GM20431 (cell line): ENCODE data around the gene TPSG1.

Experiments
- in situ Hi-C: fragments of 300-500 bp; cut with MseI, MboI; formaldehyde crosslinking; loops from one replicate; pipeline ENCODE4 v1.15.0; 2020; ENCODE audit warnings: low sequenced_read_pairs; ENCODE audit not compliant: unreplicated experiment

Gene TPSG1

DNA sequence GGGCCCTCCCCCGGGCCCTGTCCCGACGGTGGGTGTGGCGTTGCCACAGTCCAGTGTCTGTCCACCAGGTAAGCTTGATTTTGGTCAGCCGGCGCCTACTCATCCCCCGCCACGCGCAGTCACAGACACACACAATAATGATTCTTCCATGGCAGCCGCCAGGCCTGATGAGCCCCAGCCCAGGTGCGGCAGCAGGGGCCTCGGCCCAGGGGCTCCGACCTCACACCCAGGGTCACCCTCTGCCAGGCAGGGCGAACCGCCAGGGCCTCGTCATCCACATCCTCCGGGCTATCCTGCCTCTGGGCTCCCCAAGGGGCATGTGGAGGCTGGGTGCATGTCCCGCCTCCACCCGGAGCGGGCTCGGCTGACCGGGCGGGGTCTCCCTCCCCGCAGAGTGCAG, 7.5 kb downstream of the TPSG1 start:
- in situ Hi-C loops = no loop called here

DNA sequence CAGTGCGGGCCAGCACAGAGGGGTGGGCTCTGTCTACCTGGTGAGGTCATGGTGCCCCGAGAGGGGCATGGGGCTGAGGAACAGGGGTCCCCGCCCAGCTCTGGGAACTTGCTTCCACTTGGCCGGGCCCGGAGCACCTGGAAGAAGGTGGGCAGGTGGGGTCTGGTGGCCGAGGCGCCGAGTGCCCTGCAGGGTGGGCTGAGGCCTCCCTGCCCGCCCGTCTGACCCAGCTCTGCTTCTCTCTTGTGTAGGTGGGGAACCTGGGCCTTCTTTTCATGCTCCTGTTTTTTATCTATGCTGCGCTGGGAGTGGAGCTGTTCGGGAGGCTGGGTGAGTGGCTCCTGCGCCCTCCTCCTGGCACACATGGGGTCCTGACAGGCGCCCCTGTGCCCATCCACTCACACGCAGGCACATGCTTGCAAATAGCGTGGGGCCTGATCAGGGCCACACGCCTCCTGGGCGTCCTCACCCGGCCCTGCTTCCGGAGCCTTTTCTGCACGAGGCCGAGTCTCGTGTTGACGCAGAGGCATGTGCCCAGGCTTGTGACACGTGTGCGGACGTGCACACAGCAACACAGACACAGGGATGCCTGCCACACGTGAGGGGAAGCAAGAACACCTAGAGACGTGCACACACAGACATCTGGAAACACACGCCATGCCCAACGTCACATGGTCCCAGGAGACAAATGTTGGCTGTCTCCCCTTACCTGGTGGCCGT, 8.2 kb downstream of the TPSG1 start:
- in situ Hi-C loops = no loop called here

GRCh38 chr16:1216296-1216619, 8.8 kb downstream of the TPSG1 start:
- in situ Hi-C loops = no loop called here

GRCh38 chr16:1215574-1216295, 9.3 kb downstream of the TPSG1 start:
- in situ Hi-C loops = no loop called here

GRCh38 chr16:1214719-1215118, 10.3 kb downstream of the TPSG1 start:
- in situ Hi-C loops = no loop called here

DNA sequence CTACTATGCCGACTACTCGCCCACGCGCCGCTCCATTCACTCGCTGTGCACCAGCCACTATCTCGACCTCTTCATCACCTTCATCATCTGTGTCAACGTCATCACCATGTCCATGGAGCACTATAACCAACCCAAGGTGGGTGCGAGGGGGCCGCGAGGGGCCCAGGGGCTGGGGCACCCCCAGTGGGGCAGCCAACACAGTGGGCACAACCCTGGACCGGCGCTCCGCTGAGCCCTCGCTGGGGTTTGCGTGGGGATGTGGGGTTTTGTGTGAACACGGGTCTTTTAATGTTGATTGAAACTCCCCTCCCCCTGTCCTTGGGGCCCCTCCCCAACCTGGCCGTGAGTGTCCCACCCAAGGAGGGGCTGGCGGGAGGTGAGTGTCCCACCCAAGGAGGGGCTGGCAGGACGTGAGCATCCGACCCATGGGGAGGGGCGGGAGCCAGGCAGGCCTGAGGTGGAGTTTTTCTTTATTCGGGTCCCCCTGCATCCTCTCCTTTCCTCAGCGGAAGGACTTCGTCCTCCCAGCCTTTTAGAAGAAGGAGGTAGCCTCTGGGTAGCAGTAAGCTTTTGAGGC, 11.2 kb downstream of the TPSG1 start:
- in situ Hi-C loops = no loop called here

DNA sequence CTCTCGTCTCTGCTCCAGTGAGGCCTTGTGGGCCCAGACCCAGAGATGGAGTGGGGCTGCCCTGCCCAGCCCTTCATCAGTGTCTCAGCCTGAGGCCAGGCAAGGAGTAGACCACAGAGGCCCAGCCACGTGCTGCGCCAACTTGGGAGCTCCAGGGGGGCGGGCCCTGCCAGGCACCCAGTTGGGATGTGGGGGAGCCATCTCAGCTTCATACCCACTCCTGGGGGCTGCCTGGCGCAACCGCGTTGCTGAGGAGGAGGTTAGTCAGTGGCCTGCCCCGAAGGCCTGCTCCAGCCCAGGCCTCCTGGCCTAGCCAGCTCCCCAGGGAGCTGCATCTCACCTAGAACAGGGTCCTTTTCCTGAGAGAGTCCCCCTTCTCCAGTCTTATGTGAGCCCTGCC, 11.8 kb downstream of the TPSG1 start:
- in situ Hi-C loops = no loop called here

- in situ Hi-C loops = no loop called here
Measured at GRCh38 chr16:1212616-1213194, 12.4 kb downstream of the TPSG1 start.

GRCh38 chr16:1211451-1212268, 13.4 kb downstream of the TPSG1 start:
- in situ Hi-C loops = no loop called here

- in situ Hi-C loops = no loop called here
Measured at GRCh38 chr16:1210461-1210860, 14.6 kb downstream of the TPSG1 start.

DNA sequence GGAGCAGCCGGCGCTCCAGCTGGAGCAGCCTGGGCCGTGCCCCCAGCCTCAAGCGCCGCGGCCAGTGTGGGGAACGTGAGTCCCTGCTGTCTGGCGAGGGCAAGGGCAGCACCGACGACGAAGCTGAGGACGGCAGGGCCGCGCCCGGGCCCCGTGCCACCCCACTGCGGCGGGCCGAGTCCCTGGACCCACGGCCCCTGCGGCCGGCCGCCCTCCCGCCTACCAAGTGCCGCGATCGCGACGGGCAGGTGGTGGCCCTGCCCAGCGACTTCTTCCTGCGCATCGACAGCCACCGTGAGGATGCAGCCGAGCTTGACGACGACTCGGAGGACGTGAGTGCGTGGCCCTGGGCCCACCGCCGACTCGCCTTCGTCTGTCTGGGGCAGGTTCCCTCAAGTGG, 16.0 kb downstream of the TPSG1 start:
- in situ Hi-C loops = no loop called here

DNA sequence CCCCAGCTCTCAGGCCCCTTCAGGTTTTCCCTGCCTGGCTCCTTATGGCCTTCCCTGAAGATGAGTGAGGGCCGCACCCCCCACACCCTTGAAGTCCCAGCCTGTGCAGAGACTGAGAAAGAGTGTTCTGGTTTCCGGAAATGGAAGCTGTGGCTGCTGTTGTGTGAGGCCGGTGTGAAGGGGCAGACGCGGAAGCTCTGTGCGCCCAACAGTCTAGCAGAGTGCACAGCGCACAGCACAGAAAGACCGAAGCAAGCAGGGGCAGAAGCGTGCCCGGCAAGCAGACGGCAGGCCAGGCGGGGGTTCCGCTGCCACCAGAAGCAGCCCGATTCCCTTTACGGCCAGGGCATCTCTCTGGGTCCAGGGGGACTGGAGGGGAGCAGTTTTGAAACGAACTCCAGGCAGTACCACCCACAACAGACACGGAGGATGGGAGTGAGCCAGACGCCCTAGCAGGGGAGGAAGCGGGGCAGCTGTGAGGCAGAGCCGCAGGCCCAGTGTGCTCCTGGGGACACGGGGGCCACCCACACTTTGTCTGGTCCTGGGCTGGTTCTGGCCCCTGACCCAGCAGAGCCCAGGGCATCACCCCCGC, 16.7 kb downstream of the TPSG1 start:
- in situ Hi-C loops = no loop called here

GRCh38 chr16:1206786-1207185, 18.3 kb downstream of the TPSG1 start:
- in situ Hi-C loops = no loop called here

GRCh38 chr16:1206326-1206725, 18.7 kb downstream of the TPSG1 start:
- in situ Hi-C loops = no loop called here

GRCh38 chr16:1204933-1205332, 20.1 kb downstream of the TPSG1 start:
- in situ Hi-C loops = no loop called here

DNA sequence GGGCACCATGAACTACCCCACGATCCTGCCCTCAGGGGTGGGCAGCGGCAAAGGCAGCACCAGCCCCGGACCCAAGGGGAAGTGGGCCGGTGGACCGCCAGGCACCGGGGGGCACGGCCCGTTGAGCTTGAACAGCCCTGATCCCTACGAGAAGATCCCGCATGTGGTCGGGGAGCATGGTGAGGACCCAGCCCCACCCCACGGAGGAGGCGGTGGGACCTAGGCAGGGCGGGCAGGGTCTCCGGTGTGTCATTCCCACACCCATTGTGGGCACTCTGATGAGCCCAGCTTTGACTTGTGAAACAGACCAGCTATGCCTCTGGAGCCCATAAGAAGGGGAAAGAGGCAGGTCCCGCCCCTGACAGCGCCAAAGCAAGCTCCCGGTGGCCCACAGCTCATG, 22.8 kb downstream of the TPSG1 start:
- in situ Hi-C loops = no loop called here

GRCh38 chr16:1201444-1201843, 23.6 kb downstream of the TPSG1 start:
- in situ Hi-C loops = no loop called here

DNA sequence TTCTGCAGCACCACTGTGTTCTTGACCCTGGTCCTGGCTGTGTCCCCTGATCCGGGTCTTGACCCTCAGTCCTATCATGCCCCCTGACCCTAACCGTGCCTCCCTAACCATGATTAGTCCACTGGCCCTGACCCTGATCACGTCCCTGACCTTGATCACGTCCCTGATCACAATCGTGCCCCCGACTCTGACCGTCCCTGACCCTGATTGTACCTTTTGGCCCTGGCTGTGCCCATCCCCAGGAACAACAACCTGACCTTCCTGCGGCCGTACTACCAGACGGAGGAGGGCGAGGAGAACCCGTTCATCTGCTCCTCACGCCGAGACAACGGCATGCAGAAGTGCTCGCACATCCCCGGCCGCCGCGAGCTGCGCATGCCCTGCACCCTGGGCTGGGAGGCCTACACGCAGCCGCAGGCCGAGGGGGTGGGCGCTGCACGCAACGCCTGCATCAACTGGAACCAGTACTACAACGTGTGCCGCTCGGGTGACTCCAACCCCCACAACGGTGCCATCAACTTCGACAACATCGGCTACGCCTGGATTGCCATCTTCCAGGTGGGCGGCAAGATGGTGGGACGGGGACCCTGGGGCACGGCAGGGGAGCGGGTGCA, 24.9 kb downstream of the TPSG1 start:
- in situ Hi-C loops = no loop called here

DNA sequence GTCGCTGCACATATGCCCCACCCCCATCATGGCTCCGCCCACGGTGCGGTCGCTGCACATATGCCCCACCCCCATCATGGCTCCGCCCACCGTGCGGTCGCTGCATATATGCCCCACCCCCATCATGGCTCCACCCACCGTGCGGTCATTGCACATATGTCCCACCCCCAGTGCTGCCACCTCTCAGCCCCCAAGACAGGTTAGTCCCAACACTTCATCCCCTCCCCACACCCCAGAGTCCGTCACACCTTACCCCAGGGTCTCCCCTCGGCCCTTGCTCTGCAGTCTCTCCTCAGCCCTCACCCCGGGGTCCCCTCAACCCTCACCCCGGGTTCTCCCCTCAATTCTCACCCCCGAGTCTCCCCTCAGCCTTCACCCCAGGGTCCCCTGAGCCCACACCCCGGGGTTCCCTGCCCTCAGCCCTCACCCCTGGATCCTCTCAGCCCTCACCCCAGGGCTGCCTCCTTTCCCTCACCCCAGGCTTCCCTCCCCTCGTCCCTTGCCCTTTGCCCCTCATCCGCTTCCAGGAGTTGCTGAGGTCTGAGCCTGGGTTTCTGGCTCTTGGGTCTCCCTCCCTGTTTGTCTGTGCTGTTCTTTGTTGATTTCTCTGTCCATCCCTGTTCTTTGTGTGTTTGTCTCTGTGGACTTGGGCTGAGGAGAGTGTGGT, 25.6 kb downstream of the TPSG1 start:
- in situ Hi-C loops = no loop called here
